K562 (cell line): ENCODE measurements around the gene PLCL1. TPM values are rescaled to one million over a fixed set of nuclear protein-coding genes. Genes with fewer than 3 reads are reported as not detected.

Experiments
- ATAC-seq: fragments of 200-7000 bp; cut with Tn5 transposase; 3 replicates; pipeline ENCODE4 v1.9.1; 2020; ENCODE audit warnings: moderate library complexity
- BruUV-seq: library from RNA; stranded (reverse); fragments of 400-500 nt; replicated peaks from 2 replicates; lab custom pipeline; 2021; lab: Mats Ljungman, UMichigan
- CTCF ChIA-PET: fragments of 300-600 bp; formaldehyde crosslinking; extraction: SDS; loops from one replicate; lab custom pipeline; 2021; ENCODE audit warnings: low intra/inter-chr PET ratio; lab: Yijun Ruan, JAX
- POLR2A ChIA-PET: fragments of 300-600, 350-650 bp; sonication (Branson Sonifier 250); formaldehyde crosslinking; extraction: SDS; loops from one replicate; lab custom pipeline; 2021; ENCODE audit warnings: antibody characterized with exemption, inconsistent platforms; lab: Yijun Ruan, JAX
- DNase-seq, 4 experiments: peaks; one replicate each; pipeline versions ENCODE4 v3.0.0 to v3.0.0-alpha.2; 2011 to 2018; ENCODE audit warnings: low spot score in 3 of 4, mixed read lengths in 3 of 4; ENCODE audit errors: extremely low read depth in 1 of 4
- FAIRE-seq: peaks from 2 replicates; lab custom pipeline; 2011; peaks lifted over from hg19 to GRCh38; lab: Jason Lieb, UNC
- H2AFZ ChIP-seq: 2 replicates; pipeline ENCODE4 v1.6.0; 2011; ENCODE audit warnings: low read depth, low read length, control low read depth, inconsistent platforms
- H3K27ac ChIP-seq: fragments of 200-600 bp; 3 replicates; pipeline ENCODE4 v1.8.0; 2011; ENCODE audit warnings: low read depth, mild to moderate bottlenecking, control low read depth, inconsistent platforms, low read length, moderate library complexity, mixed read lengths; ENCODE audit errors: extremely low read depth
- H3K27me3 ChIP-seq, 2 experiments: fragments of 300-600 bp in 1 of 2; 2 replicates in 1 of 2; 3 replicates in 1 of 2; pipeline versions ENCODE4 v1.6.0 to v1.8.0; 2011; ENCODE audit warnings: inconsistent platforms in 2 of 2, low read length in 2 of 2, mild to moderate bottlenecking in 1 of 2, mixed read lengths in 1 of 2, moderate library complexity in 1 of 2; ENCODE audit not compliant: control insufficient read depth in 2 of 2, insufficient read depth in 2 of 2
- H3K36me3 ChIP-seq: fragments of 300-600 bp; 3 replicates; pipeline ENCODE4 v1.8.0; 2011; ENCODE audit warnings: mild to moderate bottlenecking, low read length, inconsistent platforms; ENCODE audit not compliant: control insufficient read depth, insufficient read depth
- H3K4me1 ChIP-seq, 2 experiments: fragments of 200-600 bp in 1 of 2; replicated peaks in 1 of 2; 2 replicates in 1 of 2; 3 replicates in 1 of 2; pipeline versions ENCODE4 v1.5.1 to v1.8.0; 2011; ENCODE audit warnings: inconsistent platforms in 2 of 2, low read length in 2 of 2, mild to moderate bottlenecking in 1 of 2, mixed read lengths in 1 of 2, moderate library complexity in 1 of 2; ENCODE audit not compliant: control insufficient read depth in 2 of 2, insufficient read depth in 2 of 2
- H3K4me2 ChIP-seq: 2 replicates; pipeline ENCODE4 v1.6.1; 2011; ENCODE audit warnings: low read length, control low read depth, inconsistent platforms, mixed read lengths; ENCODE audit not compliant: insufficient read depth
- H3K4me3 ChIP-seq: fragments of 200-600 bp; sonication (generic), shearing (Covaris generic); 2 replicates; pipeline ENCODE4 v1.5.1; 2016; ENCODE audit warnings: control low read depth, inconsistent platforms
- H3K79me2 ChIP-seq: fragments of 200-600 bp; 3 replicates; pipeline ENCODE4 v1.8.0; 2011; ENCODE audit warnings: low read length, inconsistent platforms; ENCODE audit not compliant: control insufficient read depth, insufficient read depth
- H3K9ac ChIP-seq, 2 experiments: 2 replicates each; pipeline versions ENCODE4 v1.6.0 to v1.6.1; 2011; ENCODE audit warnings: low read depth in 2 of 2, low read length in 2 of 2, control low read depth in 1 of 2, inconsistent platforms in 1 of 2, mild to moderate bottlenecking in 1 of 2, mixed read lengths in 1 of 2; ENCODE audit not compliant: insufficient read depth in 1 of 2
- H3K9me1 ChIP-seq: one replicate; pipeline ENCODE4 v1.6.0; 2011; ENCODE audit warnings: inconsistent platforms, mild to moderate bottlenecking, low read length, moderate library complexity; ENCODE audit not compliant: control insufficient read depth, insufficient read depth
- H3K9me3 ChIP-seq: replicated peaks from 2 replicates; pipeline ENCODE4 v1.5.1; 2011; ENCODE audit warnings: low read depth, low read length, inconsistent platforms; ENCODE audit not compliant: control insufficient read depth, insufficient read depth
- H4K20me1 ChIP-seq: replicated peaks from 2 replicates; pipeline ENCODE4 v1.6.1; 2011; ENCODE audit warnings: low read length, inconsistent platforms, mixed read lengths; ENCODE audit not compliant: control insufficient read depth, insufficient read depth
- AFF4 ChIP-seq: sonication (generic); formaldehyde crosslinking; IDR thresholded peaks from 2 replicates; pipeline ENCODE4 v1.8.0; 2023; ENCODE audit warnings: mild to moderate bottlenecking, missing genetic modification reagents
- BCL6 ChIP-seq: fragments of 250-450 bp; sonication (Bioruptor Pico); IDR thresholded peaks from 2 replicates; pipeline ENCODE4 v1.4.0; 2020
- CEBPB ChIP-seq: fragments of 450-650 bp; IDR thresholded peaks from 2 replicates; pipeline ENCODE4 v1.6.1; 2016; ENCODE audit warnings: missing genetic modification characterization, missing compliant biosample characterization
- ETS1 ChIP-seq: conservative IDR thresholded peaks from 2 replicates; pipeline ENCODE4 v1.6.1; 2011; ENCODE audit warnings: low read depth, mild to moderate bottlenecking, low read length; ENCODE audit not compliant: control insufficient read depth
- KDM1A ChIP-seq, 2 experiments: fragments of 450-650 bp; IDR thresholded peaks; 2 replicates each; pipeline ENCODE4 v1.6.1; 2016; ENCODE audit warnings: mild to moderate bottlenecking in 2 of 2
- KHSRP ChIP-seq: fragments of 450-650 bp; IDR thresholded peaks from 2 replicates; pipeline ENCODE4 v1.6.1; 2017
- ZC3H4 ChIP-seq: sonication (generic); formaldehyde crosslinking; IDR thresholded peaks from 2 replicates; pipeline ENCODE4 v1.9.0; 2021; ENCODE audit warnings: missing genetic modification reagents, borderline replicate concordance
- ZNF589 ChIP-seq: fragments of 200-800 bp; sonication (Bioruptor generic); IDR thresholded peaks from 2 replicates; pipeline ENCODE4 v1.6.1; 2016; ENCODE audit warnings: low read depth, missing genetic modification characterization, missing compliant biosample characterization
- WGBS: fragments of 100-300 bp; shearing (Covaris generic); methylation state at CpG from one replicate; pipeline ENCODE4 v1.1.6; 2016; ENCODE audit warnings: low coverage, mixed read lengths; ENCODE audit not compliant: insufficient coverage; ENCODE audit errors: missing lambda C conversion rate; 5-methylcytosine and 5-hydroxymethylcytosine counted together
- in situ Hi-C: fragments of 300-500 bp; cut with MboI; formaldehyde crosslinking; loops from 4 replicates; pipeline ENCODE4 v1.15.0; 2018; ENCODE audit warnings: inconsistent platforms, mixed read lengths
- intact Hi-C: fragments of 100-400 bp; cut with micrococcal nuclease; formaldehyde crosslinking; loops from 2 replicates; pipeline ENCODE4 v1.14.2; 2022
- polyA plus RNA-seq, 8 experiments: library from polyadenylated mRNA; depleted of rRNA in 4 of 8; stranded (reverse) in 5 of 8; unstranded in 3 of 8; fragments of >200 nt; fragmentation: Nextera tagmentation in 2 of 8; fragmentation: Illumina TruSeq in 1 of 8; extraction: Ambion mirVana in 2 of 8; extraction: Trizol in 1 of 8; gene quantifications; 2 replicates each; pipeline versions ENCODE4 v1.2.1 to v1.2.3, GENCODE V29; 2011 to 2014; ENCODE audit warnings: inconsistent platforms in 1 of 8, missing spikeins in 1 of 8
- total RNA-seq, 7 experiments: library from RNA; depleted of rRNA in 6 of 7; stranded (reverse); fragments of >200 nt in 6 of 7; fragmentation: Illumina TruSeq in 2 of 7; extraction: Trizol in 2 of 7; gene quantifications; 2 replicates each; pipeline versions ENCODE4 v1.2.1 to v1.2.3, GENCODE V29; 2011 to 2021; ENCODE audit warnings: low replicate concordance in 1 of 7
- TF ChIP-seq, protein P1 (sequence below): fragments of 450-650 bp; IDR thresholded peaks from 2 replicates; pipeline ENCODE4 v1.6.1; 2018; ENCODE audit warnings: mild to moderate bottlenecking, low read depth; ENCODE audit not compliant: partially characterized antibody
- TF ChIP-seq, protein P2 (sequence below), 2 experiments: fragments of 250-450 bp in 1 of 2; fragments of 450-650 bp in 1 of 2; sonication (Bioruptor Pico) in 1 of 2; IDR thresholded peaks; 2 replicates each; pipeline versions ENCODE4 v1.6.1 to v1.8.0; 2016 to 2021; ENCODE audit warnings: mild to moderate bottlenecking in 2 of 2, moderate library complexity in 2 of 2, missing compliant biosample characterization in 1 of 2, missing genetic modification characterization in 1 of 2

Gene PLCL1
- total and polyA plus RNA-seq, 9 of the 15 experiments (the other 6 are each of a cell fraction or from before 2014, with no cell fraction given) = 2.0 to 17.7 (median 8.6) TPM

- TSS peak; percentile 35 for BruUV-seq
- ChIA-PET CTCF (no interaction called here), POLR2A (interaction anchor here (0.6 kb wide), 2 partner anchors 260 to 304 kb away, joined by 3 read pairs; no protein-coding TSS in a partner anchor)
- peak overlapping the region; percentile 57 to 88; a peak in 3 of 4 replicates for H3K9ac ChIP-seq
- H3K9me3 ChIP-seq = no peaks in the 10 kb centered on the region
- ATAC-seq (0 out of 3 replicates have a peak, but pooled peaks have one; percentile 1), FAIRE-seq (peak; percentile 77), DNase-seq (peak in 2 of 4 experiments; percentile 9 to 30)
- WGBS = 2% methylated on average over 11 of the region's 11 CpGs
- H2AFZ ChIP-seq = peak overlapping the region; percentile 57; the same call in 1 of the 2 replicates
- in situ Hi-C loops = loop anchor here (10.0 kb wide), 1 partner anchor 319 kb away; no protein-coding TSS in a partner anchor
- no peaks in the 10 kb centered on the region for H3K27me3 ChIP-seq
- H3K79me2 ChIP-seq = peaks cover 73% of the 10 kb centered on the region
- peak overlapping the region; percentile 37 for H3K27ac ChIP-seq
- peak overlapping the region; percentile 84 for H3K4me2 ChIP-seq
- intact Hi-C loops = loop anchor here (1.0 to 10.0 kb wide), 4 partner anchors 45 to 1649 kb away; partner anchors contain the start of gene SATB2
- no peaks in the 10 kb centered on the region for H4K20me1 ChIP-seq
- peaks cover 6 to 21% of the 10 kb centered on the region in 2 experiments; a peak in 4 of 5 replicates for H3K4me1 ChIP-seq
- no peaks in the 10 kb centered on the region for H3K9me1 ChIP-seq
- H3K4me3 ChIP-seq = peak overlapping the region; percentile 82
- peaks cover 3% of the 10 kb centered on the region; the same call in 1 of the 3 replicates for H3K36me3 ChIP-seq
- TF ChIP-seq AFF4 (0 out of 2 replicates have a peak, but pooled peaks have one; percentile 34), KHSRP (no peak), CEBPB (tag) (0 out of 2 replicates have a peak, but pooled peaks have one; percentile 35), KDM1A (IDR thresholded peaks at IDR 0.05) (0 out of 4 replicates have a peak, but pooled peaks of 1 of the 2 experiments have one; percentile 10), ETS1 (no peak), ZC3H4 (no peak), BCL6 (CRISPR knock-in tag) (no peak), ZNF589 (CRISPR knock-in tag) (no peak)
- TF ChIP-seq, protein P1, sequence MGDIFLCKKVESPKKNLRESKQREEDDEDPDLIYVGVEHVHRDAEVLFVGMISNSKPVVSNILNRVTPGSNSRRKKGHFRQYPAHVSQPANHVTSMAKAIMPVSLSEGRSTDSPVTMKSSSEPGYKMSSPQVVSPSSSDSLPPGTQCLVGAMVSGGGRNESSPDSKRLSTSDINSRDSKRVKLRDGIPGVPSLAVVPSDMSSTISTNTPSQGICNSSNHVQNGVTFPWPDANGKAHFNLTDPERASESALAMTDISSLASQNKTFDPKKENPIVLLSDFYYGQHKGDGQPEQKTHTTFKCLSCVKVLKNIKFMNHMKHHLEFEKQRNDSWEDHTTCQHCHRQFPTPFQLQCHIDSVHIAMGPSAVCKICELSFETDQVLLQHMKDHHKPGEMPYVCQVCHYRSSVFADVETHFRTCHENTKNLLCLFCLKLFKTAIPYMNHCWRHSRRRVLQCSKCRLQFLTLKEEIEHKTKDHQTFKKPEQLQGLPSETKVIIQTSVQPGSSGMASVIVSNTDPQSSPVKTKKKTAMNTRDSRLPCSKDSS = no peak
- TF ChIP-seq, protein P2, sequence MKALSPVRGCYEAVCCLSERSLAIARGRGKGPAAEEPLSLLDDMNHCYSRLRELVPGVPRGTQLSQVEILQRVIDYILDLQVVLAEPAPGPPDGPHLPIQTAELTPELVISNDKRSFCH (CRISPR knock-in tag; IDR thresholded peaks at IDR 0.05) = no peak
- TF ChIP-seq, protein P2 (tag; IDR thresholded peaks at IDR 0.05) = no peak
These were observed 1.6 kb downstream of the PLCL1 start for GRCh38 chr2:197805715-197806633.
